Measurements from ENCODE around the gene RBBP5. TPM values are rescaled to one million over a fixed set of nuclear protein-coding genes. Genes with fewer than 3 reads are reported as not detected.

RBBP5 gene
- total and polyA plus RNA-seq, 10 donors = 4.2 to 23.4 (median 17.7) TPM

DNA sequence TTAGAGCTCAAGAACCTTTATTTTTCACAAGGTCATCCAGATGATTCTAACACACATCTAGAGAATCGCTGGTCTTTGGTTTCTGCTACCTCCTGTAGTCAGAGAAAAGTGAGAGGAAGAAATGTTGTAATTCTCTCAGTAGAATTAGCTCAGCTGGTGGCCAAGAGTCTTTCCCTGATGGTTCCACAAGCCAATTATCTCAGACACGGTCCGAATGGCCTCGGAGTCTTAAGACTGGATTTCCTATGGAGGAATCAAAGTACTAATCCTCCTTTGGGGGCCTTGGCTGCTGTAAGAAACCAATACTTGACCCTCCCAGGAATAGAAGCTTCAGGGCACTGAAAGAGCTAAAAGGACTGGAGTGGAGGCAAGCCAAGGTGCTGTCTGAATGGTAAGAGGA lies 39.3 kb downstream of the RBBP5 start:
- intact Hi-C loops (cut with DNase I; ENCODE audit: low total_unique reads) = no loop called here

DNA sequence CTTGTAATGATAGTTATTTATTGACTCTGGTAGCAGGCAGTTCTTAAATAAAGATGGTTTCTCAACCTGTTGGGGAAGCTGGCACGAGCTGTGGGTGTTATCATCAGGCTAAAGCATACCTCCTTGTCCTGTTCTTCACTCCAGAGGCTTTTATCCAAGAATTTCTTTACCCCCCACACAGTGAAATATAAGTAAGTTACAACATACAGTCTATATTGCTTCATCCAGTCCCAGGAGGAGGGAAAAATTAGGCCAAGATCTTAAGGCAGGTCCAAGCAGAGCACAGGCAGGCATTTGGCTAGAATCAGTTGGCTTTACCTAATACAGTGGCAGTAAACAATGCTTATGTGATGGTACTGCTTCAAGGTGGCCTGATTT lies 43.9 kb downstream of the RBBP5 start:
- no peaks in the 10 kb centered on the region for H3K9me3 ChIP-seq
- WGBS, 5 donors = 79 to 93% (median 81%) methylated on average over 1 of the region's 1 CpG
- DNase-seq = no peak
- peaks cover 0 to 8% (median 0%) of the 10 kb centered on the region in 6 donors for H3K36me3 ChIP-seq
- no peaks in the 10 kb centered on the region for H3K27me3 ChIP-seq (replicated peaks in 1 of 7)
- no peak overlapping the region for H3K4me3 ChIP-seq
- H3K27ac ChIP-seq = no peak overlapping the region
- H3K4me1 ChIP-seq = no peaks in the 10 kb centered on the region
- intact Hi-C loops (cut with DNase I; ENCODE audit: low total_unique reads) = no loop called here
- TF ChIP-seq POLR2A (IDR thresholded peaks at IDR 0.05) (no peak), POLR2AphosphoS5 (IDR thresholded peaks at IDR 0.05) (no peak)
- TF ChIP-seq, protein P1, sequence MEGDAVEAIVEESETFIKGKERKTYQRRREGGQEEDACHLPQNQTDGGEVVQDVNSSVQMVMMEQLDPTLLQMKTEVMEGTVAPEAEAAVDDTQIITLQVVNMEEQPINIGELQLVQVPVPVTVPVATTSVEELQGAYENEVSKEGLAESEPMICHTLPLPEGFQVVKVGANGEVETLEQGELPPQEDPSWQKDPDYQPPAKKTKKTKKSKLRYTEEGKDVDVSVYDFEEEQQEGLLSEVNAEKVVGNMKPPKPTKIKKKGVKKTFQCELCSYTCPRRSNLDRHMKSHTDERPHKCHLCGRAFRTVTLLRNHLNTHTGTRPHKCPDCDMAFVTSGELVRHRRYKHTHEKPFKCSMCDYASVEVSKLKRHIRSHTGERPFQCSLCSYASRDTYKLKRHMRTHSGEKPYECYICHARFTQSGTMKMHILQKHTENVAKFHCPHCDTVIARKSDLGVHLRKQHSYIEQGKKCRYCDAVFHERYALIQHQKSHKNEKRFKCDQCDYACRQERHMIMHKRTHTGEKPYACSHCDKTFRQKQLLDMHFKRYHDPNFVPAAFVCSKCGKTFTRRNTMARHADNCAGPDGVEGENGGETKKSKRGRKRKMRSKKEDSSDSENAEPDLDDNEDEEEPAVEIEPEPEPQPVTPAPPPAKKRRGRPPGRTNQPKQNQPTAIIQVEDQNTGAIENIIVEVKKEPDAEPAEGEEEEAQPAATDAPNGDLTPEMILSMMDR (IDR thresholded peaks at IDR 0.05 in 8 of 11, conservative IDR thresholded peaks at IDR 0.05 in 3 of 11) = no peak

More for the DNA sequence above, 39.3 kb downstream of the RBBP5 start:
- no peak overlapping the region for H3K27ac ChIP-seq
- no peak overlapping the region for H3K4me3 ChIP-seq
- H3K27me3 ChIP-seq (replicated peaks in 1 of 7) = no peaks in the 10 kb centered on the region
- no peaks in the 10 kb centered on the region for H3K4me1 ChIP-seq
- H3K9me3 ChIP-seq = no peaks in the 10 kb centered on the region
- 94 to 97% (median 95%) methylated on average over 4 of the region's 4 CpGs for WGBS, 5 donors
- TF ChIP-seq POLR2AphosphoS5 (IDR thresholded peaks at IDR 0.05) = no peak
- no peak for TF ChIP-seq POLR2A (IDR thresholded peaks at IDR 0.05)
- TF ChIP-seq, protein P1 (IDR thresholded peaks at IDR 0.05 in 8 of 11, conservative IDR thresholded peaks at IDR 0.05 in 3 of 11) = no peak
- H3K36me3 ChIP-seq = peaks cover 0 to 52% (median 25%) of the 10 kb centered on the region in 6 donors
- no peak for DNase-seq

DNA sequence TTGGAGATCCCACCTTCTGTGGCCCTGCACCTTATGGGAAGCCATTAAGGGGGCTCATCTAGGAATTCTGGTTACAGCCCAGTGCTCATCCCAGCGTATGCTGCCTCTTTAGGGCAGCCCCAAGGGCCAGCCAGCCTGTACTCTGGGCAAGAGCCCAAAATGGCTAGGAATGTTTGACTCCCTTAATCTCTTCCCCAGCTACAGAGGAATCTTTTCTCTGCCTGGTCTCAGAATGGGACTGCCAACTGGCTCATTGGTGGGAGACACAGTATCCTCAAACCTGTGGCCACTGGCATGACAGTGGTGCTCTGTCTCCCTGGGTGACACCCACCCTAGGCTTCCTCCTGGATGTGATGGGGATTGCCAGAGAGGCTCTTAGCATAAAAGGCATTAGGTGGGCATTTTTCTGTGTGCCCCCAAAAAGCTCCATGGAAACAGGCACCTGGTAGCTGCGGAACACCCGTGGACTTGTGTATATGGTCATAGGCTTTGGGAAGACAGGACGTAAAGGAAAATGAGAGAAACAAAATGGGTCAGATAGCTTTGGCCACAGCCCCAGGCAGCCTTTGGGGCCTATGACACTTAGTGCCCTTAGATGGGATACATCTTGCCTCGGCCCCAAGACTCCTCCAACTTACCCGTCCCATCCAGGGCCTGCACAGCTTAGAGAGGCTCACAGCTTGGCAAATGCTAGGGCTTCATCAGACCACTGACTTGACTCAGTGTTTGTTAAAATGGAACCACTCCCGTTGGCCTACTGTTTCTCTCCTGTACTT lies 44.4 kb downstream of the RBBP5 start:
- TF ChIP-seq POLR2AphosphoS5 (IDR thresholded peaks at IDR 0.05) (no peak), POLR2A (IDR thresholded peaks at IDR 0.05) (no peak)
- TF ChIP-seq, protein P1 (IDR thresholded peaks at IDR 0.05 in 8 of 11, conservative IDR thresholded peaks at IDR 0.05 in 3 of 11) = no peak
- H3K4me3 ChIP-seq = no peak overlapping the region
- no peaks in the 10 kb centered on the region for H3K9me3 ChIP-seq
- intact Hi-C loops (cut with DNase I; ENCODE audit: low total_unique reads) = no loop called here
- no peaks in the 10 kb centered on the region for H3K4me1 ChIP-seq
- no peaks in the 10 kb centered on the region for H3K27me3 ChIP-seq (replicated peaks in 1 of 7)
- peaks cover 0 to 6% (median 0%) of the 10 kb centered on the region in 6 donors for H3K36me3 ChIP-seq
- DNase-seq = no peak
- 91 to 97% (median 94%) methylated on average over 6 to 7 of the region's 7 CpGs for WGBS, 5 donors
- H3K27ac ChIP-seq = no peak overlapping the region

DNA sequence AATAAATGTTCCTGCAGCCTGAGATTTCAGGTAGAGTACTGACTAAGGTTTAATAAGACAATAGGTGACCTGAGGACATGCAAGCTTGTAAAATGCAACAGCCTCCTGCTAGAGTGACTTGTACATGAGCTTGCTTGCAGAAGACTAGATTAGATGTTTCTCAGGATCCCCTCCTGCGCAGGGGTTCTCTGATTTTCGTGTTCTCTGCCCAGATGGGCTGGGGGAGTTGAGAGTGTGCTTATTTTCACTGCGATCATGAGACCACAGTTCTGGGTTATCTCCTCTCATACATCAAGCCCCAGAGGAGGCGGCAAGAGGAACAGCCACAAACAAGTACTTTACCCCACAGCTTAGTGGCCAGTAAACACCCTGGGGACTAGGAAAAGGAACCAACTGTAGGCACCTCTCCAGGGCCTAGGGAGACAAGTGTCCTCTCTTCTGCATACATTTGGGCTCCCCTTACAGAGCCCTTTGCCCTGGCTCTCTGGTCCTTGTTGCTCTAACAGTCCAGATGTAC lies 45.5 kb downstream of the RBBP5 start:
- no peak for DNase-seq
- TF ChIP-seq POLR2A (IDR thresholded peaks at IDR 0.05) = no peak
- TF ChIP-seq, protein P1 (IDR thresholded peaks at IDR 0.05 in 8 of 11, conservative IDR thresholded peaks at IDR 0.05 in 3 of 11) = no peak
- no peak for TF ChIP-seq POLR2AphosphoS5 (IDR thresholded peaks at IDR 0.05)
- 74 to 86% (median 82%) methylated on average over 4 of the region's 4 CpGs for WGBS, 5 donors
- Histone ChIP-seq H3K4me3 (no peak overlapping the region), H3K27me3 (replicated peaks in 1 of 7) (no peaks in the 10 kb centered on the region), H3K4me1 (no peaks in the 10 kb centered on the region), H3K27ac (no peak overlapping the region), H3K9me3 (no peaks in the 10 kb centered on the region), H3K36me3 (no peaks in the 10 kb centered on the region)
- intact Hi-C loops (cut with DNase I; ENCODE audit: low total_unique reads) = no loop called here

Data from spleen (tissue), 11 donors.